Smooth muscle cell (in vitro differentiated cells): Measurements from ENCODE around the gene TSEN54. TPM values are rescaled to one million over a fixed set of nuclear protein-coding genes. Genes with fewer than 3 reads are reported as not detected.

Experiments
- DNase-seq: peaks from one replicate; lab custom pipeline; 2025; ENCODE audit not compliant: unreplicated experiment; lab: John Stamatoyannopoulos, UW
- H2AFZ ChIP-seq: fragments of 200-600 bp; sonication (generic); 2 replicates; pipeline ENCODE4 v1.6.0; 2016; ENCODE audit warnings: antibody characterized with exemption, low read depth, mild to moderate bottlenecking
- H3F3A ChIP-seq: fragments of 200-600 bp; sonication (generic); 2 replicates; pipeline ENCODE4 v1.6.0; 2017; ENCODE audit warnings: antibody characterized with exemption, low read depth
- H3K27ac ChIP-seq: fragments of 200-600 bp; sonication (generic); 2 replicates; pipeline ENCODE4 v1.5.1; 2016; ENCODE audit warnings: low read depth, mild to moderate bottlenecking
- H3K27me3 ChIP-seq: fragments of 200-600 bp; sonication (generic); 2 replicates; pipeline ENCODE4 v1.6.1; 2016; ENCODE audit warnings: low read depth, mild to moderate bottlenecking
- H3K36me3 ChIP-seq: fragments of 200-600 bp; sonication (generic); 2 replicates; pipeline ENCODE4 v1.5.1; 2016; ENCODE audit warnings: low read depth
- H3K4me1 ChIP-seq: fragments of 200-600 bp; sonication (generic); 2 replicates; pipeline ENCODE4 v1.5.1; 2016; ENCODE audit warnings: low read depth
- H3K4me2 ChIP-seq: fragments of 200-600 bp; sonication (generic); 2 replicates; pipeline ENCODE4 v1.6.0; 2016; ENCODE audit warnings: mild to moderate bottlenecking
- H3K4me3 ChIP-seq: fragments of 200-600 bp; sonication (generic); 2 replicates; pipeline ENCODE4 v1.5.1; 2016; ENCODE audit warnings: mild to moderate bottlenecking
- H3K79me2 ChIP-seq: fragments of 200-600 bp; sonication (generic); 2 replicates; pipeline ENCODE4 v1.6.0; 2016; ENCODE audit warnings: low read depth, mild to moderate bottlenecking
- H3K9ac ChIP-seq: fragments of 200-600 bp; sonication (generic); 2 replicates; pipeline ENCODE4 v1.6.0; 2016; ENCODE audit warnings: low read depth
- H3K9me3 ChIP-seq: fragments of 200-600 bp; sonication (generic); replicated peaks from 2 replicates; pipeline ENCODE4 v1.5.1; 2016; ENCODE audit warnings: low read depth
- H4K20me1 ChIP-seq: fragments of 200-600 bp; sonication (generic); 2 replicates; pipeline ENCODE4 v1.6.0; 2016; ENCODE audit warnings: low read depth
- CTCF ChIP-seq: fragments of 200-600 bp; sonication (generic); IDR thresholded peaks from 2 replicates; pipeline ENCODE4 v1.5.1; 2017; ENCODE audit warnings: borderline replicate concordance, mild to moderate bottlenecking, antibody characterized with exemption; ENCODE audit not compliant: insufficient read depth, poor library complexity, severe bottlenecking
- WGBS: methylation state at CpG from one replicate; pipeline ENCODE4 v1.1.7; 2016; ENCODE audit warnings: low lambda C conversion rate; 5-methylcytosine and 5-hydroxymethylcytosine counted together
- polyA plus RNA-seq: library from polyadenylated mRNA; unstranded; fragments of >200 nt; fragmentation: Nextera tagmentation; extraction: Ambion mirVana; gene quantifications from 2 replicates; pipeline ENCODE4 v1.2.1, GENCODE V29; 2016
- total RNA-seq: library from RNA; depleted of rRNA; stranded (reverse); fragments of >200 nt; gene quantifications from 2 replicates; pipeline ENCODE4 v1.2.3, GENCODE V29; 2014

Gene TSEN54
- total and polyA plus RNA-seq, 2 experiments from 2014 or later = 15.1 TPM

GRCh38 chr17:75492555-75493168 is 23.7 kb upstream of the TSEN54 start:
- Histone ChIP-seq H4K20me1 (peaks cover 27% of the 10 kb centered on the region), H3K9me3 (no peaks in the 10 kb centered on the region), H2AFZ (no peak overlapping the region), H3K27ac (no peak overlapping the region), H3K36me3 (no peaks in the 10 kb centered on the region), H3F3A (no peaks in the 10 kb centered on the region), H3K4me3 (no peak overlapping the region), H3K27me3 (no peaks in the 10 kb centered on the region), H3K79me2 (no peaks in the 10 kb centered on the region), H3K4me1 (no peaks in the 10 kb centered on the region), H3K4me2 (no peak overlapping the region), H3K9ac (no peak overlapping the region)
- DNase-seq = no peak
- no peak for TF ChIP-seq CTCF
- WGBS = 92% methylated on average over 23 of the region's 23 CpGs

DNA sequence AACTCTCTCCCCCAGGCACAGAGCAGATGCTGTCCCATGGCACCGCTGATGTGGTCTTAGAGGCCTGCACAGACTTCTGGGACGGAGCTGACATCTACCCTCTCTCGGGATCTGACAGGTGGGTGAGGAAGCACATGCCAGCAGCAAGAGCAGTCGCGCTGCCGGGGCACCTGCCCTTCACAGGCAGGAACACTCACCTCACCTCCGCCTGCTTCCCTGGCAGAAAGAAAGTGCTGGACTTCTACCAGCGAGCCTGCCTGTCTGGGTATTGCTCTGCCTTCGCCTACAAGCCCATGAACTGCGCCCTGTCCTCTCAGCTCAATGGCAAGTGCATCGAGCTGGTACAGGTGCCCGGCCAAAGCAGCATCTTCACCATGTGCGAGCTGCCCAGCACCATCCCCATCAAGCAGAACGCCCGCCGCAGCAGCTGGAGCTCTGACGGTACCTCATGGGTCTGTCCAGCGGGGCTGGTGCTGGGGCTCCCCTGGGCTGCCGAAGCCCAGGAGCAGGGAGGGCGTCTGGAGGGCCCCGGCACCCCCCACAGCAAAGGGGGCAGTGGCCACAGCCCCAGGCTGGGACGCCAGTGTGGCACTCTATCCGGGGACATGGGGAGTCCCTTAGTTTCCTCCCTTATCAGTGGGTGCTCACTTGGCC is 22.7 kb upstream of the TSEN54 start:
- H3K4me1 ChIP-seq = no peaks in the 10 kb centered on the region
- H3K27ac ChIP-seq = no peak overlapping the region
- H3K27me3 ChIP-seq = no peaks in the 10 kb centered on the region
- no peak for TF ChIP-seq CTCF
- no peak overlapping the region for H2AFZ ChIP-seq
- no peaks in the 10 kb centered on the region for H3K79me2 ChIP-seq
- no peak for DNase-seq
- H3F3A ChIP-seq = no peaks in the 10 kb centered on the region
- no peak overlapping the region for H3K4me2 ChIP-seq
- no peaks in the 10 kb centered on the region for H3K36me3 ChIP-seq
- H3K9ac ChIP-seq = no peak overlapping the region
- no peaks in the 10 kb centered on the region for H3K9me3 ChIP-seq
- 97% methylated on average over 23 of the region's 23 CpGs for WGBS
- H4K20me1 ChIP-seq = peaks cover 18% of the 10 kb centered on the region
- no peak overlapping the region for H3K4me3 ChIP-seq

- H3K4me2 ChIP-seq = no peak overlapping the region
- H4K20me1 ChIP-seq = peaks cover 10% of the 10 kb centered on the region
- no peak overlapping the region for H3K27ac ChIP-seq
- H3K4me1 ChIP-seq = no peaks in the 10 kb centered on the region
- no peak for DNase-seq
- H3K4me3 ChIP-seq = no peak overlapping the region
- TF ChIP-seq CTCF = no peak
- no peaks in the 10 kb centered on the region for H3K36me3 ChIP-seq
- WGBS = 97% methylated on average over 14 of the region's 14 CpGs
- no peak overlapping the region for H3K9ac ChIP-seq
- H3F3A ChIP-seq = no peaks in the 10 kb centered on the region
- no peaks in the 10 kb centered on the region for H3K9me3 ChIP-seq
- no peaks in the 10 kb centered on the region for H3K79me2 ChIP-seq
- no peak overlapping the region for H2AFZ ChIP-seq
- no peaks in the 10 kb centered on the region for H3K27me3 ChIP-seq
These were observed 21.9 kb upstream of the TSEN54 start for GRCh38 chr17:75494326-75494877.
